ENCODE data around the gene CMYA5.

DNA sequence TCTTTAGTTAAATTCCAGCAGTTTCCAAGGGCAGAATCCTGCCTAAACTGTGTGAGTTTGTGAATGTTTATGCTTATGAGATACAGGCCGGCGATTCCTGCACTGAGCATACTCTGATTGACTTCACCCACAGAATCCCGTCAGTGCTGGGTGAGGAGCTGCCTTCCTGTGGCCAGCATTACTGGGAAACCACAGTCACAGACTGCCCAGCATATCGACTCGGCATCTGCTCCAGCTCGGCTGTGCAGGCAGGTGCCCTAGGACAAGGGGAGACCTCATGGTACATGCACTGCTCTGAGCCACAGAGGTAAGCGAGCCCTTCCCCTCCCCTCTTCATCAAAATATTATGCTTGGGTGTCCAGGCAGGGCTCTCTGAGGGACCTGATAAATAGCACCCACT lies 103.7 kb downstream of the CMYA5 start:
- TF ChIP-seq, protein P1, sequence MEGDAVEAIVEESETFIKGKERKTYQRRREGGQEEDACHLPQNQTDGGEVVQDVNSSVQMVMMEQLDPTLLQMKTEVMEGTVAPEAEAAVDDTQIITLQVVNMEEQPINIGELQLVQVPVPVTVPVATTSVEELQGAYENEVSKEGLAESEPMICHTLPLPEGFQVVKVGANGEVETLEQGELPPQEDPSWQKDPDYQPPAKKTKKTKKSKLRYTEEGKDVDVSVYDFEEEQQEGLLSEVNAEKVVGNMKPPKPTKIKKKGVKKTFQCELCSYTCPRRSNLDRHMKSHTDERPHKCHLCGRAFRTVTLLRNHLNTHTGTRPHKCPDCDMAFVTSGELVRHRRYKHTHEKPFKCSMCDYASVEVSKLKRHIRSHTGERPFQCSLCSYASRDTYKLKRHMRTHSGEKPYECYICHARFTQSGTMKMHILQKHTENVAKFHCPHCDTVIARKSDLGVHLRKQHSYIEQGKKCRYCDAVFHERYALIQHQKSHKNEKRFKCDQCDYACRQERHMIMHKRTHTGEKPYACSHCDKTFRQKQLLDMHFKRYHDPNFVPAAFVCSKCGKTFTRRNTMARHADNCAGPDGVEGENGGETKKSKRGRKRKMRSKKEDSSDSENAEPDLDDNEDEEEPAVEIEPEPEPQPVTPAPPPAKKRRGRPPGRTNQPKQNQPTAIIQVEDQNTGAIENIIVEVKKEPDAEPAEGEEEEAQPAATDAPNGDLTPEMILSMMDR (IDR thresholded peaks at IDR 0.05; ENCODE audit: insufficient read depth, low read length, poor library complexity, severe bottlenecking) = no peak
- TF ChIP-seq EZH2phosphoT487 (conservative IDR thresholded peaks at IDR 0.05; ENCODE audit: low read length) = no peak

Data from SU-DHL-6 (cell line).